Hepatocyte (in vitro differentiated cells): ENCODE measurements around the gene KSR2. TPM values are rescaled to one million over a fixed set of nuclear protein-coding genes. Genes with fewer than 3 reads are reported as not detected.

Experiments
- DNase-seq: peaks from one replicate; pipeline ENCODE4 v3.0.0-alpha.2; 2016; ENCODE audit warnings: low spot score
- H2AFZ ChIP-seq: fragments of 200-600 bp; sonication (generic); 2 replicates; pipeline ENCODE4 v1.6.0; 2016; ENCODE audit warnings: antibody characterized with exemption, mild to moderate bottlenecking
- H3K27ac ChIP-seq: fragments of 200-600 bp; sonication (generic); 2 replicates; pipeline ENCODE4 v1.5.1; 2016; ENCODE audit warnings: mild to moderate bottlenecking
- H3K27me3 ChIP-seq: fragments of 200-600 bp; sonication (generic); 2 replicates; pipeline ENCODE4 v1.6.1; 2016
- H3K36me3 ChIP-seq: fragments of 200-600 bp; sonication (generic); replicated peaks from 2 replicates; pipeline ENCODE4 v1.5.1; 2016; ENCODE audit warnings: low read depth; ENCODE audit not compliant: insufficient read depth
- H3K4me1 ChIP-seq: fragments of 200-600 bp; sonication (generic); 2 replicates; pipeline ENCODE4 v1.5.1; 2016; ENCODE audit warnings: mild to moderate bottlenecking, moderate library complexity; ENCODE audit not compliant: insufficient read depth
- H3K4me2 ChIP-seq: fragments of 200-600 bp; sonication (generic); 2 replicates; pipeline ENCODE4 v1.6.0; 2016
- H3K4me3 ChIP-seq: fragments of 200-600 bp; sonication (generic); 2 replicates; pipeline ENCODE4 v1.5.1; 2016; ENCODE audit warnings: mild to moderate bottlenecking
- H3K79me2 ChIP-seq: fragments of 200-600 bp; sonication (generic); 2 replicates; pipeline ENCODE4 v1.6.0; 2017; ENCODE audit warnings: mild to moderate bottlenecking
- H3K9me2 ChIP-seq: fragments of 200-600 bp; sonication (generic); replicated peaks from 2 replicates; pipeline ENCODE4 v1.6.0; 2017; ENCODE audit warnings: mild to moderate bottlenecking; ENCODE audit not compliant: insufficient read depth
- H3K9me3 ChIP-seq: fragments of 200-600 bp; sonication (generic); 2 replicates; pipeline ENCODE4 v1.5.1; 2016; ENCODE audit warnings: low read depth, mild to moderate bottlenecking
- H4K20me1 ChIP-seq: fragments of 200-600 bp; sonication (generic); 2 replicates; pipeline ENCODE4 v1.6.0; 2016; ENCODE audit warnings: mild to moderate bottlenecking; ENCODE audit not compliant: insufficient read depth, poor library complexity, severe bottlenecking
- CTCF ChIP-seq: fragments of 200-600 bp; sonication (generic); IDR thresholded peaks from 2 replicates; pipeline ENCODE4 v1.5.1; 2016; ENCODE audit warnings: antibody characterized with exemption, mild to moderate bottlenecking; ENCODE audit not compliant: poor library complexity
- EZH2 ChIP-seq: fragments of 200-600 bp; sonication (generic); IDR thresholded peaks from 2 replicates; pipeline ENCODE4 v1.6.1; 2016; ENCODE audit warnings: antibody characterized with exemption, mild to moderate bottlenecking, borderline replicate concordance
- EZH2phosphoT487 ChIP-seq: fragments of 200-600 bp; sonication (generic); IDR thresholded peaks from one replicate; pipeline ENCODE4 v1.6.1; 2018; ENCODE audit warnings: antibody characterized with exemption, mild to moderate bottlenecking, low read depth, moderate library complexity; ENCODE audit not compliant: unreplicated experiment, severe bottlenecking
- WGBS: methylation state at CpG from one replicate; pipeline ENCODE4 v1.1.6; 2016; ENCODE audit warnings: low lambda C conversion rate; ENCODE audit errors: missing lambda C conversion rate; 5-methylcytosine and 5-hydroxymethylcytosine counted together
- polyA plus RNA-seq: library from polyadenylated mRNA; unstranded; fragments of >200 nt; fragmentation: Nextera tagmentation; extraction: Ambion mirVana; gene quantifications from 2 replicates; pipeline ENCODE4 v1.2.1, GENCODE V29; 2016
- total RNA-seq: library from RNA; depleted of rRNA; stranded (reverse); fragments of >200 nt; gene quantifications from 2 replicates; pipeline ENCODE4 v1.2.3, GENCODE V29; 2014

The KSR2 gene
- total and polyA plus RNA-seq, 2 experiments from 2014 or later: 0.37 to 0.46 TPM

- Histone ChIP-seq H3K27ac (no peak overlapping the region), H3K4me3 (no peak overlapping the region), H3K27me3 (no peaks in the 10 kb centered on the region), H3K36me3 (no peaks in the 10 kb centered on the region), H3K4me2 (no peak overlapping the region), H3K4me1 (no peaks in the 10 kb centered on the region), H3K79me2 (no peaks in the 10 kb centered on the region), H3K9me2 (no peaks in the 10 kb centered on the region), H4K20me1 (no peaks in the 10 kb centered on the region), H2AFZ (no peak overlapping the region), H3K9me3 (no peaks in the 10 kb centered on the region)
- no peak for TF ChIP-seq EZH2
- no peak for TF ChIP-seq CTCF
- TF ChIP-seq EZH2phosphoT487: no peak
- no peak for DNase-seq
Measured at GRCh38 chr12:117881517-117881916, 87.3 kb downstream of the KSR2 start.

GRCh38 chr12:117878605-117879004, 90.2 kb downstream of the KSR2 start:
- DNase-seq: no peak
- H3K9me2 ChIP-seq: no peaks in the 10 kb centered on the region
- H3K4me1 ChIP-seq: no peaks in the 10 kb centered on the region
- H3K36me3 ChIP-seq: no peaks in the 10 kb centered on the region
- H3K79me2 ChIP-seq: no peaks in the 10 kb centered on the region
- no peak overlapping the region for H3K27ac ChIP-seq
- H2AFZ ChIP-seq: no peak overlapping the region
- 76% methylated on average over 8 of the region's 8 CpGs for WGBS
- no peak for TF ChIP-seq EZH2
- H4K20me1 ChIP-seq: no peaks in the 10 kb centered on the region
- H3K4me2 ChIP-seq: no peak overlapping the region
- no peaks in the 10 kb centered on the region for H3K9me3 ChIP-seq
- H3K27me3 ChIP-seq: peaks cover 10% of the 10 kb centered on the region
- H3K4me3 ChIP-seq: no peak overlapping the region

- H3K79me2 ChIP-seq: no peaks in the 10 kb centered on the region
- no peak overlapping the region for H3K4me2 ChIP-seq
- no peak for DNase-seq
- H3K4me1 ChIP-seq: no peaks in the 10 kb centered on the region
- 54% methylated on average over 3 of the region's 3 CpGs for WGBS
- H3K9me2 ChIP-seq: no peaks in the 10 kb centered on the region
- peaks cover 10% of the 10 kb centered on the region for H3K27me3 ChIP-seq
- no peaks in the 10 kb centered on the region for H3K9me3 ChIP-seq
- H2AFZ ChIP-seq: no peak overlapping the region
- no peaks in the 10 kb centered on the region for H3K36me3 ChIP-seq
- no peak overlapping the region for H3K4me3 ChIP-seq
- H3K27ac ChIP-seq: no peak overlapping the region
- TF ChIP-seq EZH2phosphoT487: no peak
- no peaks in the 10 kb centered on the region for H4K20me1 ChIP-seq
Measured at GRCh38 chr12:117876436-117876816, 92.4 kb downstream of the KSR2 start.

GRCh38 chr12:117875744-117876435, 92.9 kb downstream of the KSR2 start:
- Histone ChIP-seq H4K20me1 (no peaks in the 10 kb centered on the region), H3K79me2 (no peaks in the 10 kb centered on the region), H3K4me1 (no peaks in the 10 kb centered on the region), H2AFZ (no peak overlapping the region), H3K4me3 (no peak overlapping the region), H3K27me3 (peaks cover 10% of the 10 kb centered on the region), H3K4me2 (peak overlapping the region; percentile 49), H3K27ac (no peak overlapping the region), H3K9me2 (no peaks in the 10 kb centered on the region), H3K9me3 (no peaks in the 10 kb centered on the region), H3K36me3 (no peaks in the 10 kb centered on the region)
- WGBS: 22% methylated on average over 29 of the region's 29 CpGs
- TF ChIP-seq EZH2 (no peak), CTCF (no peak), EZH2phosphoT487 (no peak)
- peak; percentile 53 for DNase-seq
